Measurements from ENCODE around the gene LRRIQ1.

Gene LRRIQ1

GRCh38 chr12:85280984-85281630 lies 245.0 kb downstream of the LRRIQ1 start:
- TF ChIP-seq, protein P1, sequence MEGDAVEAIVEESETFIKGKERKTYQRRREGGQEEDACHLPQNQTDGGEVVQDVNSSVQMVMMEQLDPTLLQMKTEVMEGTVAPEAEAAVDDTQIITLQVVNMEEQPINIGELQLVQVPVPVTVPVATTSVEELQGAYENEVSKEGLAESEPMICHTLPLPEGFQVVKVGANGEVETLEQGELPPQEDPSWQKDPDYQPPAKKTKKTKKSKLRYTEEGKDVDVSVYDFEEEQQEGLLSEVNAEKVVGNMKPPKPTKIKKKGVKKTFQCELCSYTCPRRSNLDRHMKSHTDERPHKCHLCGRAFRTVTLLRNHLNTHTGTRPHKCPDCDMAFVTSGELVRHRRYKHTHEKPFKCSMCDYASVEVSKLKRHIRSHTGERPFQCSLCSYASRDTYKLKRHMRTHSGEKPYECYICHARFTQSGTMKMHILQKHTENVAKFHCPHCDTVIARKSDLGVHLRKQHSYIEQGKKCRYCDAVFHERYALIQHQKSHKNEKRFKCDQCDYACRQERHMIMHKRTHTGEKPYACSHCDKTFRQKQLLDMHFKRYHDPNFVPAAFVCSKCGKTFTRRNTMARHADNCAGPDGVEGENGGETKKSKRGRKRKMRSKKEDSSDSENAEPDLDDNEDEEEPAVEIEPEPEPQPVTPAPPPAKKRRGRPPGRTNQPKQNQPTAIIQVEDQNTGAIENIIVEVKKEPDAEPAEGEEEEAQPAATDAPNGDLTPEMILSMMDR (conservative IDR thresholded peaks at IDR 0.05; ENCODE audit: control insufficient read depth, insufficient read depth, low read depth, low read length), result no peak
- H3K4me3 ChIP-seq (ENCODE audit: control insufficient read depth, low read depth, low read length), result peak overlapping the region; percentile 40
- DNase-seq (ENCODE audit: low read depth), result no peak

GRCh38 chr12:85281636-85282312 lies 245.6 kb downstream of the LRRIQ1 start:
- TF ChIP-seq, protein P1 (conservative IDR thresholded peaks at IDR 0.05; ENCODE audit: control insufficient read depth, insufficient read depth, low read depth, low read length), result no peak
- H3K4me3 ChIP-seq (ENCODE audit: control insufficient read depth, low read depth, low read length), result no peak overlapping the region
- no peak for DNase-seq (ENCODE audit: low read depth)

DNA sequence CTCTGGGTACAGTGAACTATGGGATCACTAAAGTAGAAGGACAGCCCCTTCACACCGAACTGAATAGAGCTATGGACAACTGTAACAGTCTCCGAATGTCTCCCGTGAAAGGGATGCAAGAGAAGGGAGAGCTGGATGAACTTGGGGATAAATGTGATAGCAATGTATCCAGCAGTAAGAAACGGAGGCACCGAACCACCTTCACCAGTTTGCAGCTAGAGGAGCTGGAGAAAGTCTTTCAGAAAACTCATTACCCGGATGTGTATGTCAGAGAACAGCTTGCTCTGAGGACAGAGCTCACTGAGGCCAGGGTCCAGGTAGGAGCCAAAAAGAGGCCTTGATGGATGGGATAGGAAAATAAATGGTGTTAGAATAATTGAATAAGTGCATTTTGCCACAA lies 247.4 kb downstream of the LRRIQ1 start:
- TF ChIP-seq, protein P1 (conservative IDR thresholded peaks at IDR 0.05; ENCODE audit: control insufficient read depth, insufficient read depth, low read depth, low read length), result no peak
- H3K4me3 ChIP-seq (ENCODE audit: control insufficient read depth, low read depth, low read length), result no peak overlapping the region
- no peak for DNase-seq (ENCODE audit: low read depth)

Data from fibroblast of mammary gland (primary cell).